ENCODE data around the gene NPTXR. TPM values are rescaled to one million over a fixed set of nuclear protein-coding genes. Genes with fewer than 3 reads are reported as not detected.

Gene NPTXR
- total and polyA plus RNA-seq, 2 donors (not counting 3 experiments of a cell fraction or from before 2014, with no cell fraction given): 0.37 to 0.73 TPM

GRCh38 chr22:38776086-38776485 is 67.7 kb downstream of the NPTXR start:
- Histone ChIP-seq H3K27me3 (ENCODE audit: control insufficient read depth in 2 of 2, insufficient read depth in 2 of 2, low read length in 2 of 2) (no peaks in the 10 kb centered on the region), H3K36me3 (ENCODE audit: control insufficient read depth in 2 of 2, extremely low read depth in 1 of 2, insufficient read depth in 2 of 2, low read length in 2 of 2) (no peaks in the 10 kb centered on the region), H3K4me3 (replicated peaks in 1 of 3; ENCODE audit: insufficient read depth in 1 of 3, low read depth in 1 of 3, low read length in 3 of 3) (no peak overlapping the region), H3K9ac (replicated peaks; ENCODE audit: extremely low read depth, insufficient read depth, low read length) (no peak overlapping the region), H2AFZ (ENCODE audit: low read depth, low read length) (no peak overlapping the region), H3K27ac (ENCODE audit: insufficient read depth, low read depth, low read length) (no peak overlapping the region), H3K9me3 (replicated peaks; ENCODE audit: control insufficient read depth, insufficient read depth, low read length) (no peaks in the 10 kb centered on the region), H3K9me1 (replicated peaks; ENCODE audit: control insufficient read depth, extremely low read depth, insufficient read depth, low read length) (no peaks in the 10 kb centered on the region), H3K4me1 (ENCODE audit: control insufficient read depth, extremely low read depth, insufficient read depth, low read length) (no peaks in the 10 kb centered on the region), H3K4me2 (ENCODE audit: insufficient read depth, low read length) (no peak overlapping the region), H4K20me1 (replicated peaks; ENCODE audit: control insufficient read depth, extremely low read depth, insufficient read depth, low read length) (no peaks in the 10 kb centered on the region), H3K79me2 (ENCODE audit: control insufficient read depth, insufficient read depth, low read length) (no peaks in the 10 kb centered on the region)
- TF ChIP-seq POLR2AphosphoS5 (IDR thresholded peaks at IDR 0.05; ENCODE audit: insufficient read depth, low read depth, low read length) (no peak), EZH2 (IDR thresholded peaks at IDR 0.05; ENCODE audit: borderline replicate concordance, low read depth, low read length, severe bottlenecking) (no peak)
- intact Hi-C loops (cut with micrococcal nuclease) (no loop called here), dilution Hi-C loops (cut with MboI; ENCODE audit: extremely low pct_ligation_motif_present, low sequenced_read_pairs) (no loop called here)
- CTCF ChIA-PET: interaction anchor here (1.7 kb wide), 1 partner anchor 67 kb away, joined by 5 read pairs; no protein-coding TSS in a partner anchor
- no TSS peak for BruUV-seq (replicated peaks)
- FAIRE-seq (no peak), DNase-seq (ENCODE audit: low read depth, low spot score) (peak; percentile 9)
- POLR2A ChIA-PET: no interaction called here

GRCh38 chr22:38775656-38776055 is 68.2 kb downstream of the NPTXR start:
- Histone ChIP-seq H2AFZ (ENCODE audit: low read depth, low read length) (no peak overlapping the region), H4K20me1 (replicated peaks; ENCODE audit: control insufficient read depth, extremely low read depth, insufficient read depth, low read length) (no peaks in the 10 kb centered on the region), H3K4me1 (ENCODE audit: control insufficient read depth, extremely low read depth, insufficient read depth, low read length) (no peaks in the 10 kb centered on the region), H3K9ac (replicated peaks; ENCODE audit: extremely low read depth, insufficient read depth, low read length) (no peak overlapping the region), H3K79me2 (ENCODE audit: control insufficient read depth, insufficient read depth, low read length) (no peaks in the 10 kb centered on the region), H3K9me3 (replicated peaks; ENCODE audit: control insufficient read depth, insufficient read depth, low read length) (no peaks in the 10 kb centered on the region), H3K4me2 (ENCODE audit: insufficient read depth, low read length) (no peak overlapping the region), H3K27ac (ENCODE audit: insufficient read depth, low read depth, low read length) (no peak overlapping the region), H3K27me3 (ENCODE audit: control insufficient read depth in 2 of 2, insufficient read depth in 2 of 2, low read length in 2 of 2) (no peaks in the 10 kb centered on the region), H3K9me1 (replicated peaks; ENCODE audit: control insufficient read depth, extremely low read depth, insufficient read depth, low read length) (no peaks in the 10 kb centered on the region), H3K4me3 (replicated peaks in 1 of 3; ENCODE audit: insufficient read depth in 1 of 3, low read depth in 1 of 3, low read length in 3 of 3) (no peak overlapping the region), H3K36me3 (ENCODE audit: control insufficient read depth in 2 of 2, extremely low read depth in 1 of 2, insufficient read depth in 2 of 2, low read length in 2 of 2) (no peaks in the 10 kb centered on the region)
- ChIA-PET CTCF (interaction anchor here (1.7 kb wide), 1 partner anchor 67 kb away, joined by 5 read pairs; no protein-coding TSS in a partner anchor), POLR2A (no interaction called here)
- FAIRE-seq (no peak), DNase-seq (ENCODE audit: low read depth, low spot score) (no peak)
- TF ChIP-seq MYC (IDR thresholded peaks at IDR 0.05; ENCODE audit: low read depth, low read length) (no peak), JUN (IDR thresholded peaks at IDR 0.05; ENCODE audit: borderline replicate concordance, insufficient read depth, insufficient read length, low read depth) (no peak), POLR2A (IDR thresholded peaks at IDR 0.05; ENCODE audit: low read depth, low read length) (no peak), MAX (IDR thresholded peaks at IDR 0.05; ENCODE audit: insufficient read depth, insufficient read length) (no peak), GATA2 (IDR thresholded peaks at IDR 0.05; ENCODE audit: insufficient read depth, insufficient read length, low read depth, low read length) (no peak), FOS (IDR thresholded peaks at IDR 0.05; ENCODE audit: borderline replicate concordance, insufficient read depth, low read length) (no peak), POLR2AphosphoS5 (IDR thresholded peaks at IDR 0.05; ENCODE audit: insufficient read depth, low read depth, low read length) (no peak)
- dilution Hi-C loops (cut with MboI; ENCODE audit: extremely low pct_ligation_motif_present, low sequenced_read_pairs): no loop called here
- BruUV-seq (replicated peaks): no TSS peak
- intact Hi-C loops (cut with micrococcal nuclease): no loop called here
